B cell (primary cell): ENCODE measurements around the gene SLC40A1.

ENCODE experiments used
- EZH2 ChIP-seq: IDR thresholded peaks from 2 replicates; pipeline ENCODE4 v1.6.1; 2012; ENCODE audit warnings: borderline replicate concordance, low read depth, mild to moderate bottlenecking, moderate library complexity, low read length; ENCODE audit not compliant: insufficient read depth, poor library complexity, severe bottlenecking
- TF ChIP-seq, protein P1 (sequence below): fragments of 200-600 bp; IDR thresholded peaks from one replicate; pipeline ENCODE4 v1.8.0; 2022; ENCODE audit warnings: antibody characterized with exemption, mild to moderate bottlenecking

- TF ChIP-seq, protein P1, sequence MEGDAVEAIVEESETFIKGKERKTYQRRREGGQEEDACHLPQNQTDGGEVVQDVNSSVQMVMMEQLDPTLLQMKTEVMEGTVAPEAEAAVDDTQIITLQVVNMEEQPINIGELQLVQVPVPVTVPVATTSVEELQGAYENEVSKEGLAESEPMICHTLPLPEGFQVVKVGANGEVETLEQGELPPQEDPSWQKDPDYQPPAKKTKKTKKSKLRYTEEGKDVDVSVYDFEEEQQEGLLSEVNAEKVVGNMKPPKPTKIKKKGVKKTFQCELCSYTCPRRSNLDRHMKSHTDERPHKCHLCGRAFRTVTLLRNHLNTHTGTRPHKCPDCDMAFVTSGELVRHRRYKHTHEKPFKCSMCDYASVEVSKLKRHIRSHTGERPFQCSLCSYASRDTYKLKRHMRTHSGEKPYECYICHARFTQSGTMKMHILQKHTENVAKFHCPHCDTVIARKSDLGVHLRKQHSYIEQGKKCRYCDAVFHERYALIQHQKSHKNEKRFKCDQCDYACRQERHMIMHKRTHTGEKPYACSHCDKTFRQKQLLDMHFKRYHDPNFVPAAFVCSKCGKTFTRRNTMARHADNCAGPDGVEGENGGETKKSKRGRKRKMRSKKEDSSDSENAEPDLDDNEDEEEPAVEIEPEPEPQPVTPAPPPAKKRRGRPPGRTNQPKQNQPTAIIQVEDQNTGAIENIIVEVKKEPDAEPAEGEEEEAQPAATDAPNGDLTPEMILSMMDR: no peak
- TF ChIP-seq EZH2: no peak
These were observed 27.6 kb downstream of the SLC40A1 start for GRCh38 chr2:189552991-189553404.
